Measurements from ENCODE around the gene ZFP36.

DNA sequence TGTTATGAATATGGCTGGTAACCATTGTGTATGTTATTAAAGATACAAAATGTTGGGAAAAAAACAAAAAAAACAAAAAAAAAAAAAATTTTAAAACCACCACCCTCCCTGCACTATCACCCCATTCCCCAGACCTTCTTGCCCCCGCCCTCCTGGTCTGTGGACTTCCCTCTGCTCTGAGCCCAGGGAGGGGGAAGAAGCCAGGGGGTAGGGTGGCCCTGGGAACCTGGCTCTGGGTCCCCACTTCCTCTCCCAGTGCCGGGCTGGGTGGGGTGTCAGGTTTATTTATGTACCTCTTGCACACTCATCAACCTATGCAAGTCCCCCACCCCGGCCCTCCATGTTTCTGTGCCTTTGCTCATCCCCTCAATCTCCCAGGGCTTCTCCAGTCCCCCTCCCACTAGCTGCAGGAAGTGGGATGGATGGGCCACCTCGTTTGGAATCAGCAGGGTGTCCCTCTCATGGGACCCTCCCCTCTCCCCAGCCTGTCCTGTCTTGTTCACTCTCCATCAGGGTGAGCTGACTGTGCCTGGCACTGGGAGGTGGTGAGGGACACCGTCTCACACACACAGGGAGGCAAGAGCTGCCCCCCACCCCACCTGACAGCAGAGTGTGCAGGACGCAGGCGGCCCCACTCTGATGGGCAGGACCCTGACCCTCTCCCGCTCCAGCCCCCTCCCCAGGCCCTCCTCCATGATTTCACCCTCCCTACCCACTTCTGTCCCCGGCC lies 21.6 kb upstream of the ZFP36 start:
- no peak for TF ChIP-seq CHD2 (IDR thresholded peaks at IDR 0.05; ENCODE audit: low read length)
- TF ChIP-seq, protein P1, sequence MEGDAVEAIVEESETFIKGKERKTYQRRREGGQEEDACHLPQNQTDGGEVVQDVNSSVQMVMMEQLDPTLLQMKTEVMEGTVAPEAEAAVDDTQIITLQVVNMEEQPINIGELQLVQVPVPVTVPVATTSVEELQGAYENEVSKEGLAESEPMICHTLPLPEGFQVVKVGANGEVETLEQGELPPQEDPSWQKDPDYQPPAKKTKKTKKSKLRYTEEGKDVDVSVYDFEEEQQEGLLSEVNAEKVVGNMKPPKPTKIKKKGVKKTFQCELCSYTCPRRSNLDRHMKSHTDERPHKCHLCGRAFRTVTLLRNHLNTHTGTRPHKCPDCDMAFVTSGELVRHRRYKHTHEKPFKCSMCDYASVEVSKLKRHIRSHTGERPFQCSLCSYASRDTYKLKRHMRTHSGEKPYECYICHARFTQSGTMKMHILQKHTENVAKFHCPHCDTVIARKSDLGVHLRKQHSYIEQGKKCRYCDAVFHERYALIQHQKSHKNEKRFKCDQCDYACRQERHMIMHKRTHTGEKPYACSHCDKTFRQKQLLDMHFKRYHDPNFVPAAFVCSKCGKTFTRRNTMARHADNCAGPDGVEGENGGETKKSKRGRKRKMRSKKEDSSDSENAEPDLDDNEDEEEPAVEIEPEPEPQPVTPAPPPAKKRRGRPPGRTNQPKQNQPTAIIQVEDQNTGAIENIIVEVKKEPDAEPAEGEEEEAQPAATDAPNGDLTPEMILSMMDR (IDR thresholded peaks at IDR 0.05; ENCODE audit: control extremely low read depth in 1 of 3, insufficient read depth in 1 of 3, low read depth in 1 of 3, low read length in 3 of 3) = no peak
- no peak for TF ChIP-seq CREB1 (IDR thresholded peaks at IDR 0.05)
- TF ChIP-seq, protein P2, sequence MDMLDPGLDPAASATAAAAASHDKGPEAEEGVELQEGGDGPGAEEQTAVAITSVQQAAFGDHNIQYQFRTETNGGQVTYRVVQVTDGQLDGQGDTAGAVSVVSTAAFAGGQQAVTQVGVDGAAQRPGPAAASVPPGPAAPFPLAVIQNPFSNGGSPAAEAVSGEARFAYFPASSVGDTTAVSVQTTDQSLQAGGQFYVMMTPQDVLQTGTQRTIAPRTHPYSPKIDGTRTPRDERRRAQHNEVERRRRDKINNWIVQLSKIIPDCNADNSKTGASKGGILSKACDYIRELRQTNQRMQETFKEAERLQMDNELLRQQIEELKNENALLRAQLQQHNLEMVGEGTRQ (IDR thresholded peaks at IDR 0.05; ENCODE audit: low read length) = no peak
- TF ChIP-seq POLR2AphosphoS5 (IDR thresholded peaks at IDR 0.05; ENCODE audit: low read depth, low read length) = no peak
- no peak for TF ChIP-seq RFX5 (IDR thresholded peaks at IDR 0.05; ENCODE audit: borderline replicate concordance, low read depth, low read length)
- TF ChIP-seq, protein P3, sequence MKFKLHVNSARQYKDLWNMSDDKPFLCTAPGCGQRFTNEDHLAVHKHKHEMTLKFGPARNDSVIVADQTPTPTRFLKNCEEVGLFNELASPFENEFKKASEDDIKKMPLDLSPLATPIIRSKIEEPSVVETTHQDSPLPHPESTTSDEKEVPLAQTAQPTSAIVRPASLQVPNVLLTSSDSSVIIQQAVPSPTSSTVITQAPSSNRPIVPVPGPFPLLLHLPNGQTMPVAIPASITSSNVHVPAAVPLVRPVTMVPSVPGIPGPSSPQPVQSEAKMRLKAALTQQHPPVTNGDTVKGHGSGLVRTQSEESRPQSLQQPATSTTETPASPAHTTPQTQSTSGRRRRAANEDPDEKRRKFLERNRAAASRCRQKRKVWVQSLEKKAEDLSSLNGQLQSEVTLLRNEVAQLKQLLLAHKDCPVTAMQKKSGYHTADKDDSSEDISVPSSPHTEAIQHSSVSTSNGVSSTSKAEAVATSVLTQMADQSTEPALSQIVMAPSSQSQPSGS (IDR thresholded peaks at IDR 0.05; ENCODE audit: low read length) = no peak
- TF ChIP-seq ZNF274 (IDR thresholded peaks at IDR 0.05; ENCODE audit: borderline replicate concordance, extremely low read depth, low read length) = no peak
- no peak for TF ChIP-seq EZH2 (IDR thresholded peaks at IDR 0.05; ENCODE audit: low read depth, low read length, severe bottlenecking)
- TF ChIP-seq POLR2A (IDR thresholded peaks at IDR 0.05; ENCODE audit: control extremely low read depth in 1 of 2, low read depth in 2 of 2, low read length in 2 of 2) = no peak
- TF ChIP-seq EP300 (IDR thresholded peaks at IDR 0.05; ENCODE audit: borderline replicate concordance in 1 of 2, low read depth in 2 of 2, low read length in 2 of 2) = no peak
- TF ChIP-seq GABPA (IDR thresholded peaks at IDR 0.05; ENCODE audit: borderline replicate concordance, insufficient read depth, low read length) = no peak
- TF ChIP-seq TAF1 (IDR thresholded peaks at IDR 0.05; ENCODE audit: low read depth, low read length) = no peak

All from H1 (cell line).